Measurements from ENCODE around the gene MYT1. TPM values are rescaled to one million over a fixed set of nuclear protein-coding genes. Genes with fewer than 3 reads are reported as not detected.

The MYT1 gene
- total RNA-seq, 1 donor from 2014 or later, result 0.20 TPM

DNA sequence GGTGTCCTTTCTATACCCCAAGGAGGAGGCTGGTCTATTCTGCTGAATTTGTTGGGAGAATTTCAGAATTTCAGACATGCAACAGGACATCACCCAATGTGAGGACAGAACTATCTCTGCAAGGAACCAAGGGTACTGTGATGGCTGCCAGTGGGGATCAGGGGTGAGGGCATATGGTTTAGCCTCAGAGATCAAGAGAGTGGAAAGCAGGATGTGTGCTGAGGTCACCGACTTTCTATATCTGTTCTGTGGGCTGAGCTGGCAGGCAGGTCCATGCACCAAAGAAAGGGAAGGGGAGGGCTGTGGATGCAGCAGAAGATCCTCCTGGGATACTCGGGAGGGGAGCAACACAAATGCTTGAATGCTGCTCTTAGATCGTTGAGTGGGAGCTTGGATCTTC is 28.8 kb downstream of the MYT1 start:
- DNase-seq, result no peak

DNA sequence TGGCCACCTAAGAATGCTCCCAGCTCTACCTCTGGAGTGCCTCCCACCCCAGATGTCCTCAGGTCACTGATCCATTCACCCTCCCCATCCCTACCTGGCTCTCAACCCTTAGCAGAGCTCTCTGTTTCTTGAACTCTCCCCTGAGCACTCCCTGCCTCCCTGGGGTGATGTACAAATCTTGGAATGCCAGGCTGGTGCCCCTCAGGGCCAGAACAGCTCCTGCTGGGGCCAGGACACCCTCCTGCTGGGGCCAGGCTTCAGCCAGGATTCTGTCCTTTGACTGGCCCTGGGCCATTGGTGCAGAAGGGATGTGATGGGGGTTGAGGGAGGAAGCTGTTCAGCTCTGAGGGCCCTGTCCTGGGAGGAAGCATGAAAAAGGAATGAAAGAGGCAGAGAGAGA is 30.0 kb downstream of the MYT1 start:
- no peak for DNase-seq

DNA sequence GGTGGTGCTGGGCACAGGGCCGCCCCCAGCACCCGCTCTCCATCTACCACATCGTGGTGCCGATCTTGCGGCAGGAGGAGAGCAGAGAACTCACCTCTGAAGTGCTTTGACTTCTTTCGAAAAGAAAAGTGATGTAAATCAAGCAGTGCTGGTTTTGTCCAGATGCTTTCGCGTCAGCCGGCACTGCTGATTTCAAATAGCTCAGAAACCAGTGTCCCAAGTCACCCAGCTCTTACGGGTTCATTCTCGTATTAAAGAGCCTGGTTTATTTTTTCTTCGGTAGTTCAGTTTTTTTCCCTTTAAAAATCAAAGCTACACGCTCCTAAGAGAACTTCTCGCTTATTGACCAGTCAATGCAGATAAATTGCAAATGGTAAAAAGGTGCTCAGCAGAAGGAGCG is 32.1 kb downstream of the MYT1 start:
- no peak for DNase-seq

DNA sequence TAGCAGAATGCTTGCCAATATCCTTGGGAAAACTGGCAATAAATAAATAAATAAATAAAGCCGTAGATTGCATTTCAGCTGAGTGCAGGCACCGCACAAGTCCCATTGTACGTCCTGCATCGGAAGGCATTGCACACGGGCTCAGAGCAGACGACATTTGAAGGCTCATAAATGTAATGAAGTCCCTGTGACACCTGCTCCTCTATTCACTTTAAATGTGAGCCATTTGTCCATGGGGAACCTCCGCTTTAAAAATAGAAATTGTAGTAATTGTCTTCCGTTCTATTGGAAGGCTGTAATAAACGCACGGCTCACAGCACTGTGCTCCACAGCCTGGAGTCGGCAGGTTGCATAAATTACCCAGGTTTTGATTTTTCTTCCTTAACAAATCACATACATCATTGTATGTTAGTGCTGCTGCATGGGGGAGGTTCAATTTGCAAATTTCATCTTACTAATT is 32.6 kb downstream of the MYT1 start:
- DNase-seq, result no peak

DNA sequence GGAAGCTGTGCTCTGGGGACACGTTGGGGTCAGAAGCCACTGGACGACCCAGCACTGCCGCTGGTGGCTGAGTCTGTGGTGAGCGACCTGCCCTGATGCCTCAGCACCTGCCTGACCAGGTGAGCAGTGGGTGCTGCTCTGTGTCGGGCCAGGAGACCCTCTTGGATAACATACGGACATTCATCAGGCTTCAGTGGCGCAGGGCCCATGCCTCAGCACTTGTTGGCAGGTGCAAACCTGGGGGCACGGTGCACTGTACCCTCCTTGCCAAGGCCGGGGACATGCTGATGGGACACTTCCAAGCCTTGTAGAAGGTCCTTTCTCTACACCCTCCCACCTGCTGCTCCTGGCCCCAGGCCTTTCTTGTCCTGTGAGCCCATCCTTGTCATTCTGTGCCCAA is 34.1 kb downstream of the MYT1 start:
- no peak for DNase-seq

DNA sequence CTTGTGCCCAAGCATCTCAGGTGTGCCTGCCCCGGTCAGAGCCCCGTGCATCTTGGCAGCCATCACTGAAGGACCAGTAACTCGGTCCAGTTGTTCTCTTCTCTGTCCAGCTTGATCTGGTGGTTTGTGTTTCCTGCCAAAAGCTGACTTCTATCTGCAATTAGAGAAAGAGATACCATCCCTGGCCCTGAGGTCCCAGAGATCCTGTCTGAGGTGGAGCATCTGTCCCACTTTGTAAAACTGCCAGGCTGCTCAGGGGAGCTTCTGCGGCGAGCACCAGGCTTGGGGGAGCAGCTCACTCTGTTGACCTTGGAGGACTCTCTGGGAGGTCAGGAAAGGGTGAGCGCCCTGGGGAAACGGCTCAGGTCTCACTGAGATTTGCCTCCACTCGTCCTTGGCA is 35.1 kb downstream of the MYT1 start:
- no peak for DNase-seq

DNA sequence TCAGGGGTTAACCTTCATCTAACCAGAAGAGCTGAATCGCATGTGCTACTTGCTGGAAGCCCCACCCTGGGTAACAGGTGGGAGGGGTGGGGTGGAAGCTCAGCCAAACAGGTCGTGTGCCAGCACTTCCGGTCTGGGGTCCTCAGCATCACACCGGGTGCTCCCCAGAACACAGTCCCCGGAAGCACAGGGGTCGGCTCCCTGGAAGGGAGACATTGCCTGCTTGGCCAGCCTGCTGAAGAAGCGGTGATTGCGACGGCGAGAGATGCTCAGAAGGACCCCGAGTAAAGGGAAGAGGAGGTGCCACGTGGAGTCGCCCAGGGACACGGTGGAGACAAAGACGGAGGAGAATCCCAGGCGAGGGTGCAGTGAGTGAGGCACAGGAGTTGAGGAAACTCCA is 36.5 kb downstream of the MYT1 start:
- DNase-seq, result no peak

DNA sequence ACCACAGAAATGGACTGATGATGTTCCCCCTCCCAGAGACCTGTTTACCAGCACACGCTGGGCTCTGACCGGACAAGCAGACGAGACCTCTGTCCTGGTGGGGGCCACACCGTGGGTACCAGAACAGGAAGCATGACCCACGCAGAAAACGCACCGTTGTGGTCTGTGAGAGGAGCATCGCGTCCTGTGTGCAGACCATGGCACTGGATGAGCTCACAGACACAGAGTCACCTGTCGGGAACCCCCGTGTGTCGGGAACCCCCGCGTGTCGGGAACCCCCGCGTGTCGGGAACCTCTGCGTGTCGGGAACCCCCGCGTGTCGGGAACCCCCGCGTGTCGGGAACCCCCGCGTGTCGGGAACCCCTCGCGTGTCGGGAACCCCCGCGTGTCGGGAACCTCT is 37.4 kb downstream of the MYT1 start:
- no peak for DNase-seq

DNA sequence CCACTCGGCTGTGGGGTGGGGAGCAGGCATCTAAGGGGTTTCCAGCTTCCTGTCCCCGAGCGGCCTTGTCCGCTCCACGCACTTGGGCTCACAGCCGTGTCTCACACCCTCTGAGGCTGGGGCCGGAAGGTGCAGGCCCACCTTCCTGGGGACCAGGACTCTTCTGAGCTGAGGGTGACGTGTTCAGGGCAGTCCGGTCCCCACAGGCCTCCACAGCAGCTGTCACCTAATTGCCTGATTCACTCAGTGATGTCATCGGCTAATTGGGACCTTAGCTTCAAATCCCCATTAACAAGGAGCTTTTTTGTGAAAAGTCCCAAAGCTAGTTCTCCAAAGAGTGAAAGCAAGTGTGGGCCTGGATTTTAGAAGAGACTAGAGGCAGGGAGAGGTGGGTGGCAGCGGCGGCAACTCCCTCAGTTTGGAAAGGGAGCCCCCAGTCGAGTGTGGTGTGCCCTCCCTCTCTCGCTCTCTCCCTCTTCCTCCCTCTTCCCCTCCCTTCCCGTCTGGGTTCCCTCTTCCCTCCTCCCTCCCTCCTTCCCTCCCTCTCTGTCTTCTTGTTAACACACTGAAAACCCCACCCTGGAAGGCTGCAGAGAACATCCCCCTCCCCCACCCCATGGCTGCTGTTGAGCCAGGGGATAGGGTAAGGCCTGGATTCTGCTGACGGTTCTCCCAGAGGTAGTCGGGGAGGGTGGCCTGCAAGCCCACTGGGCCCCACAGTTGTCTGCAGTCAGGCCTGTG is 39.0 kb downstream of the MYT1 start:
- no peak for DNase-seq

DNA sequence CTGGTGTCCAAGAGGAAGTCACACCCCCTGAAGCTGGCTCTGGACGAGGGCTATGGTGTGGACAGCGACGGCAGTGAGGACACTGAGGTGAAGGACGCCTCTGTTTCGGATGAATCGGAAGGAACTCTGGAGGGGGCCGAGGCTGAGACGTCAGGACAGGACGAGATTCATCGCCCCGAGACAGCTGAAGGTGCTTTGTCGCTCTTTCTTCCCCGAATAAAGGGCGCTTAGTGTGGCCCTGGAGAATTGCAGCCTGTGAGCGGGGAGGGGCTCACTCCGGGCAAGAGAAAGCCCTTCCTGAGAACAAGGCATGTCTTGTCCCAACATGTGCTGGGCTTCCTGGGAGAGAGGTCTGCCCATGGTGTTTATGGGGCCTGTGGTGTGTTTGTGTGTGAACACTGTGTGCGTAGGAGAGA is 41.4 kb downstream of the MYT1 start:
- no peak for DNase-seq

DNA sequence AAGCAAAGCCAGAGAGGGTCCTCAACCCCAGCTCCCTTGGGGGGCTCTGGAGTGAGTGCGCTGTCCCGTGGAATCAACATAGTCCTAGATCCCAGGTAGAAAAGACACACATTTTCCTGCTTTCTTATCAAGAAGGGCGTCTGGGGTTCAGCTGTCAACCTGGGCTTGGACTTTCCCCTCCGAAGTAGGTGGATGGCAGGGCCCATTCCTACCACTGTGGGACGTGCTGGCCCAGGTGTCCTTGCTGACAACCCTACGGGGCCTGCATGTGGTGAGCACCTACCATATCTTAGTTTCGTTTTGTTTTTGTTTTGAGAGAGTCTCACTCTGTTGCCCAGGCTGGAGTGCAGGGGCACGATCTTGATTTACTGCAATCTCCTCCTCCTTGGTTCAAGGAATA is 42.4 kb downstream of the MYT1 start:
- DNase-seq, result no peak

DNA sequence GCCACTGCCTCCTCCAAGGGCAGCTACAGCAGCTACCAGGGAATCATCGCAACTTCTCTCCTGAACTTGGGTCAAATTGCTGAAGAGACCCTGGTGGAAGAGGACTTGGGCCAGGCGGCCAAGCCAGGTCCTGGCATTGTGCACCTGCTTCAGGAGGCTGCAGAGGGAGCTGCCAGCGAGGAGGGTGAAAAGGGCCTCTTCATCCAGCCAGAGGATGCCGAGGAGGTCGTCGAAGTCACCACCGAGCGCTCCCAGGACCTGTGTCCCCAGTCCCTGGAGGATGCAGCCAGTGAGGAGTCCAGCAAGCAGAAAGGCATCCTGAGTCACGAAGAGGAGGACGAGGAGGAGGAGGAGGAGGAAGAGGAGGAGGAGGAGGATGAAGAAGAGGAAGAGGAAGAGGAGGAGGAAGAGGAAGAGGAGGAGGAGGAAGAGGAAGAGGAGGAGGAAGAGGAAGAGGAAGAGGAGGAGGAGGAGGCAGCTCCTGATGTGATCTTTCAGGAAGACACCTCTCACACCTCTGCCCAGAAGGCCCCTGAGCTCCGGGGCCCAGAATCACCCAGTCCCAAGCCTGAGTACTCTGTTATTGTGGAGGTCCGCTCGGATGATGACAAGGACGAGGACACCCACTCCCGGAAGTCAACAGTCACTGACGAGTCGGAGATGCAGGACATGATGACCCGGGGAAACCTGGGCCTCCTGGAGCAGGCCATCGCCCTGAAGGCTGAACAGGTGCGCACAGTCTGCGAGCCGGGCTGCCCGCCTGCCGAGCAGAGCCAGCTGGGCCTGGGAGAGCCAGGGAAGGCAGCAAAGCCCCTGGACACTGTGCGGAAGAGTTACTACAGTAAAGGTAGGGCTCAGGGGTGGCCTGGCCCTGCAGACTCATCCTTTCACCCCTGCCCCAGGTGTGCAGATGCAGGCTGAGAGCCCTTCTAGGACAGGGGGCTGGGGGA is 43.7 kb downstream of the MYT1 start:
- DNase-seq, result no peak

DNA sequence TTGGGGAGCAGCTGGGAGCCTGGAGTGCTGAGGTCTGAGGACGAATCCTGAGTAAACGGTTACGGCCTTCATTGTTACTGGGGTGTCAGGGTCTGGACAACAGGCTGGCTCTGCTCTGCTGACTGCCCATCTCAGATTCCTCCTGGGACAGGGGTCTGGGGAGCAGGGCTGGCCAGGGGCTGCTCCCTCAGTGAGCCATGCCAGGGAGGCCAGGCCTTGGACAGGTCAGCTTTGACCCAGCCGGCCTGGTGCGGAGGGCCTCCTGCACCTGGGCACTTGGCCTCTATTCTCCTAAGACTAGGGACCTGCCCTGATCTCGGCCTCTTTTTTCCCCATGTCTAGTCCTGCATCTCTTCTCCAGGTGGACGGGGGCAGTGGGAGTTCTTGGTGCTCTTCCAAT is 44.9 kb downstream of the MYT1 start:
- DNase-seq, result no peak

DNA sequence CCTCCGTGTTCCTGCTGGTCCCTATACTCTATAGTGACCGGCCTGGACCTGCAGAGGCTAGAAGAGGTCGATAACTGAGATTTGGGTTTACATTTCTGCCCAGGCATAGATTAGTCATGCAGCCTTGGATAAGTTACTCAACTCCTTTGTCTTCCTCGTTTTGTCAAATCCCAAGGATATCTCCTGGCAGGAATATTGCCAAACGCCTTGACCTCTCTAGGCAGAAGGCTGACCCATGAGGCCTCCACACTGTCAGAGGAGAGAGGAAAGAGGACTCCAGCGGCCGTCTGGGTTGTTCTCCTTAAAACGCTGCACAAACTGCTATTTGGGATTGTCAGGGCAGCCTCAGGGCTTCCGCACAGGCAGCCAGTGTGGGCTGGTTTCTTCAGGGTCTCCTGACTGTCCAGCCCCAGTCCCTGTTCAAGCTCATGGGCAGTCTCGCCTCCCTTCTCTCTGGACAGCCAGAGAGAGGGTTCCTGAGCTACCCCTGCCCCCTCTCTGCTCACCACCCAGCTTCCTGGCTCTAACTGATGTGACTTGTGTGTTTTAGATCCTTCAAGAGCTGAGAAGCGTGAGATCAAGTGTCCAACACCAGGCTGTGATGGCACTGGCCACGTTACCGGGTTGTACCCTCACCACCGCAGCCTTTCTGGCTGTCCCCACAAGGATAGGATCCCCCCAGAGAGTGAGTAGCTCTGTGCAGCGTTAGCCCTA is 46.6 kb downstream of the MYT1 start:
- DNase-seq, result no peak

DNA sequence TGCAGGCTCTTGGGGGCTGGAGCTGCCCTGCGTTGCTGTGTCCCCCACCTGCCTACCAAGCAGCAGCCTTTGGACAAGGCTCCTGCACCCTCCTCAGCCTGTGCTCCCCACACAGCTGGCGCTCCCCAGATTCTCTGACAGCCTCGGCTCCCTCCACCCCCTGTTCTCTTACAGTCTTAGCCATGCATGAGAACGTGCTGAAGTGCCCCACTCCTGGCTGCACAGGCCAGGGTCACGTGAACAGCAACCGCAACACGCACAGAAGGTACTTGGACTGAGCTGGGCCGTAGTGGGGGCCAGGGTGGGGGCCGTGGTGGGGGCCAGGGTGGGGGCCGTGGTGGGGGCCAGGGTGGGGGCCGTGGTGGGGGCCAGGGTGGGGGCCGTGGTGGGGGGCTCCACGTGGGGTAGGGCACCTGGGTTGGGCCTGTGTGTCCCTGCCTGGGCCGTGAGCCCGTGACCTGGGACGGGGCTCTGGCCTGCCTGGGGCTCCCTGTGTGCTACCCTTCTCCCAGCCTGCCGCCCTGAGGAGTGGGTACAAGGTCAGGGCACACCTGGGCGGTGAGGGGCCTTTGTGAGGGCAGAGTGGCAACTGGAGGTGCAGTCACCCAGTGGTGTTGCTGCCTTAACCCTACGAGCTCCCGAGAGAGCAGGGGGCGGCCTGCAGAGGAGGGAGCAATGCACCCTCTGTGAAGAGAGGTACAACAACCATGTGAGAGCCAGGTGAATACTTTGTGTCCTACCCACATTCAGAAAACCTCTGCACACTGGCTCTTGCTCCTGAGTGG is 47.8 kb downstream of the MYT1 start:
- DNase-seq, result no peak

DNA sequence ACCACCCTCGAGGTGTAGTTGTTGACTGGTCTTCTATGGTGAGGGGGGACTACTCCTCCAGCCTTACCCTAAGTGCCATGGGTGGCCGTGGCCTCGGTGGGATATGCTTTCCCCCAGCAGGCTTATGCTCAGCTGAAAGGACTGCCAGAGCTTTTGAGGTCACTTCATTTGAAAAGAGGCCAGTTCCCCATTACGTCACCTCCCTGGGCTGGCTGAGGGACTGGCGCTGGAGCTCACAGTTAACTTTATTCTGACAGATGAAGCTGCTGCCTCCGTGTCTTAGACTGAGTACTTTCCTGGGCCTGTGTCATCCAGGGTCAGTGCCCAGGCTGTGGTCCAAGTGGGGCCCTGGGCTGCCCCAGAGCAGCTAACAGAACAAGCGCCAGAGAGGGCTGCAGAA is 48.5 kb downstream of the MYT1 start:
- DNase-seq, result peak; percentile 45

DNA sequence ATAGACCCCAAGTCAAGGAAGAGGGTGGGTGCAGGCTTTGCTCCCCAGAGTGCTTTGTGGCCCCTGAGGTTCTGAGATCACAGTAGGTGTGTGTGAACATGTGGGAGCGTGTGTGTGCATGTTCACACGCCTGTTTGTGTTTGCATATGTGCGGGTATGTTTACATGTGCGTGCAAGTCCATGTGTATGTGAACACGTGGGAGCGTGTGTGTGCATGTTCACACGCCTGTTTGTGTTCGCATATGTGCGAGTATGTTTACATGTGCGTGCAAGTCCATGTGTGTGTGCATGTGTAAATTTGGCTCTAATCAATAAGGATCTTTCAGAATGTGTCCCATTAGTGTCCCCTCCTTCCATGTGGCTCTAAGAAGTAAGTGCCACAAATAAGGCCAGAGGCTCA is 49.9 kb downstream of the MYT1 start:
- no peak for DNase-seq

DNA sequence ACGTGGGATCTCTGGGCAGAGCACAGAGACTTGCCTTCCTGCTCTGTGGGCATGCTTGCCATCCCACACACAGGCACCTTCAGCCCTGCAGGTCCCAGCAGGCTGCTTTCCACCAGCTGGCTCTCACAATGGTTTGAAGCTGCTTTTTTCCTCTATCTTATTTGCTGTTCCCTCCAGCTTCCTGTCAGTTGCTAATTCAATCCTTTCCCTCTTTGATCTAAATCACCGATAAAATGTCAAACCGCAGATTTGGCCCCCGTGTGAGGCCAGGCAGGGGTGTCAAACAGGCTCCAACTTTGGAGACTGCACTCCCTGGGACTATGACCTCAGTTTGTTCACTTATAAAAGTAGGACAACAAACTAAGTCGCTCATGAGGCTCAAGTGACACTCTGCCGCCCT is 50.7 kb downstream of the MYT1 start:
- DNase-seq, result no peak

DNA sequence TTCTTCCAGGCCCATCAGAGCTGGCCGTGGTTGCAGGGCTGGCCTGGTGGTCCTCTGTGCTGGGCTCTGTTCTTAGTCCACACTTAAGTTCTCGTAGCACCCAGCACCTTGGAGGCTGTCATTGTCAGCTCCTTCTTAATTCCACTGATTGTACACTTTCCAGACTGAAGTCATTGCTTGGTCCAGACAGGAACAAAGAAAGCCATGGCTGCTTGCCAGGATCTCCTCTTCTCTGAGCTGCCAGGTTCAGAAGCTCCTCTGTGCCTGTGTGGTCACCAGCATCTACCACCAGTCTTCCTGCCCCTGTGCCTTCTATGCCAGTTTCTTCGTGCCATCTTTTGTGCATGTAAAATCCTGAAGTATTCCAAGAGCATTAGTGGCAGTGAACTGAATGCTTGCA is 51.8 kb downstream of the MYT1 start:
- DNase-seq, result no peak

DNA sequence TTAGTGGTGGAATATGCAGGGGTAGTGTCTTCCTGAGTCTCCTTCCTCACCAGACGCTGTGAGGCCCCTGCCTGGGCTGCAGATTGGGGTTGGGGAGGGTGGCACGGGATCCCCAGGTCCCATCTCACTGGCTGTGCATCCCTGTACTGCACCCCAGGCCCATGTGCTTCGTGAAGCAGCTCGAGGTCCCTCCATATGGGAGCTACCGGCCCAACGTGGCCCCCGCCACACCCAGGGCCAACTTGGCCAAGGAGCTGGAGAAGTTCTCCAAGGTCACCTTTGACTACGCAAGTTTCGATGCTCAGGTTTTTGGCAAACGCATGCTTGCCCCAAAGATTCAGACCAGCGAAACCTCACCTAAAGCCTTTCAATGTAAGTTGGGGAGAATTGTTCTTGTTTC is 52.7 kb downstream of the MYT1 start:
- DNase-seq, result no peak

DNA sequence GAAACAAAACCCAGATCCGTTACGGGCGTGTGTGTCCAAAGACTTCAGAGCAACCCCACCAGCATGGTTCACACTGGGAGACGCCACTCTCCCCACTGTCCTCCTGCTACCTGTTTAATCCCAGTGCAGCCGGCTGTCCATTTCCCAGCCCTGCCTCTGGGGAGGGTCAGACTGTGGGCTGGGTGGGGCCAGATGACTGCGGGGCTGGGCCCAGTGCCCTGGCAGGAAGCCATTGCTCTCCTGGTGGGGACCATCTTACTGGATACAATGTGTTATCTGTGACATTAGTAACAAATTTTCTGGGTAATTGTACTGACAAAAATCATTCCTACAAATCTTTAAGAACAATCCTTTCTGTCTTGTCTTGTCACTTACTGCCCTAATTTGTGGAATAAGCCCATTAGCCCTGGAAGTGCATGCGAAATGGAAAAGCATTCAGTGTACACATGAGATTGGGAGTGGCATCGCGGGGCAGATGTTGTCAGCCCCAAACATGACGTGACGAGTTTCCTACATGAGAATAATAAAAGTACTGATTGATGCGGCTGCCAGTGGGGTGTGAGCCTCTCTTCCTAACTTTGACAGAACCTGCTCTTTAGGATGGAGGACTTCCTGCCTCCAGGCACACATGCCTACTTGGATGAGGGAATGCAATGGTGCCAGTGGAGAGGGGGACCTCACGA is 53.4 kb downstream of the MYT1 start:
- DNase-seq, result peak; percentile 41

DNA sequence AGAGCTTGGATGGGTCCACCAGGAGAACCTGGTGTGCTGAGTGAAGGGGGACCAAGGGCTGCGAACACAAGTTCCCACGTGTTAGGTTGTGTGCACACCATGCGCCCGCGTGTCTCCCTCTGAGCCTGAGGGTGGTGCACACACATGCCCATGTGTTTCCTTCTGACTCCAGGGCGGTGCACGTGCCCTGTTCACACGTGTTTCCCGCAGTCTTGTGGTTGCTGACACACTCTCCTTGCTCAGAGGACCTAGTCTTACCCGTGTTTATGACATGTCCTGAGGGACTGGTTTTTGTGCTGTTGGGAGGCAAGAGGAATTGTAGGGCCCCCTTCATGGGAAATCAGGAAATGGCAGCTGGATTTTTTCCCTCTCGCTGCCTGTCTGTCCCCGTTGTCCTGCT is 55.0 kb downstream of the MYT1 start:
- no peak for DNase-seq

Data from skin of body (tissue), 2 donors.